Measurements from ENCODE around the gene IGFBP4.

Gene IGFBP4

DNA sequence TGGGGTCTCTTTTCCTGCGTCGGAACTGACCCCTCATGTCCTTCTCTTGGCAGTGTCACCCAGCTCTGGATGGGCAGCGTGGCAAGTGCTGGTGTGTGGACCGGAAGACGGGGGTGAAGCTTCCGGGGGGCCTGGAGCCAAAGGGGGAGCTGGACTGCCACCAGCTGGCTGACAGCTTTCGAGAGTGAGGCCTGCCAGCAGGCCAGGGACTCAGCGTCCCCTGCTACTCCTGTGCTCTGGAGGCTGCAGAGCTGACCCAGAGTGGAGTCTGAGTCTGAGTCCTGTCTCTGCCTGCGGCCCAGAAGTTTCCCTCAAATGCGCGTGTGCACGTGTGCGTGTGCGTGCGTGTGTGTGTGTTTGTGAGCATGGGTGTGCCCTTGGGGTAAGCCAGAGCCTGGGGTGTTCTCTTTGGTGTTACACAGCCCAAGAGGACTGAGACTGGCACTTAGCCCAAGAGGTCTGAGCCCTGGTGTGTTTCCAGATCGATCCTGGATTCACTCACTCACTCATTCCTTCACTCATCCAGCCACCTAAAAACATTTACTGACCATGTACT is 13.2 kb downstream of the IGFBP4 start:
- DNase-seq (ENCODE audit: low read depth): no peak

GRCh38 chr17:40457369-40457768 is 14.1 kb downstream of the IGFBP4 start:
- DNase-seq (ENCODE audit: low read depth): no peak

DNA sequence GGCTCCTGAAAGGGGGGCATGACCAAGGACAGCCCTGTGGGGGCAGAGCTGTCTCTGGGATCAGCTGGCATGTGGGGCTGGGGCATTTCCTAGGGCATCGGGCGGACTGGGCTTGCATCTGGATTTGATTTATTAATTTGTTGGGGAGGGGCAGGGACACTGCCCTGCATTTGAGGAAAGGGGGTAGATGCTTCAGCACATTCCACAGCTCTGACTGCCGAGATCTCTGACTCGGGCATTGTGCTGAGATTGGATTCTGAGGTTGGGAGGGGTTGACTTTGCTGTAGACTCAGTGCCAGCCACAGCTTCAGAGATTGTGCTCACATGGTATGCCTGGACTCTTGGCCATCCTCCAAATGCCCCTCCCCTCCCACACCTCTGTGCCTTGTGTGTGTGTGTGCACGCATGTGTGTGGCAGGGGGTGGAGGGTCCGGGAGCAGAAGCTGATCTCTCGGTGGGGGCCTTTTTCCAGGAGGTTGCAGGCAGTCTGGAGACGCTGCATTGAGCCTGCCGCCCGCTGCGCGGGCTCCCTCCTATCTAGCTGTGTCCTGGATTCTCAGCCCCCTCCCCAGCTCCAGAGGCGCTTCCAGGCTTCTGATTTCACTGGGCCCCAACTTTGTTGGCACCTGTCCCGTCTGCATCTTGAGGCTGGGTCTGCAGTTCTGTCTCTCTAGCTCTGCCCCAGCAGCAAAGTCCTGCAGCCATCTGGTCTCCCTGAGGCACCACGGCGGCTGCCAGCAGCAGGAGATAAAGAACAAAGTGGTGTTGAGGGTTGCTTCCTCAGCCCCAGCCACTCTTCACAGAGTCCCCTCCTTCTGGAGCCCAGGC is 14.9 kb downstream of the IGFBP4 start:
- DNase-seq (ENCODE audit: low read depth): no peak

DNA sequence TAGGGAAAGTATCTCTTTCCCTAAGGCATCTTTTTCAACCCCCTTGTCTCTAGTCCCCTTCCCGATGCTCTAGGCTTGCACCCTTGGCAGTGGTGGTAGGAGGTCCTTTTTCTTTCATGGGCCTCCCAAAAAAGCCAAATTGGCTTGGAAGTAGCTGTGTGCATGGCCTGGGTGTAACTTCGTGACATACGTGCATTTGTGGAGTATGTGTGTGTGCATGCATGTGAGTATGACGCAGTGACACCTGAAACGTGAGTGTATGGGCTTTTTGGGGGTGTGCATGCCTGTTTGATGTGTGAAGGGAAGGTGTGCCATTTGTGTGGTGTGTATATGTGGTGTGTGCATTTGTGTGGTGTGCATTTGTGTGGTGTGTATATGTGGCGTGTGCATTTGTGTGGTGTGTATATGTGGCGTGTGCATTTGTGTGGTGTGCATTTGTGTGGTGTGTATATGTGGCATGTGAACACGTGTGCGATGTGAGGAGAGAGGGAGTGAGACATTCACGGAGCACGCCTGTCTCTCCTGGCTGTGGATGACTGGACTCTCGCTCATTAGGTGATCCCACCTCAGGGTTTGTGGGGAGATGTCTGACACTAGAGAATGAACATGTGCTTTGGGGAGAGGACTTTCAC is 15.7 kb downstream of the IGFBP4 start:
- no peak for DNase-seq (ENCODE audit: low read depth)

- DNase-seq (ENCODE audit: low read depth): no peak
Observed at GRCh38 chr17:40459636-40460603, 16.7 kb downstream of the IGFBP4 start.

- no peak for DNase-seq (ENCODE audit: low read depth)
Observed at GRCh38 chr17:40460604-40460967, 17.3 kb downstream of the IGFBP4 start.

GRCh38 chr17:40460968-40461731 is 17.9 kb downstream of the IGFBP4 start:
- DNase-seq (ENCODE audit: low read depth): no peak

DNA sequence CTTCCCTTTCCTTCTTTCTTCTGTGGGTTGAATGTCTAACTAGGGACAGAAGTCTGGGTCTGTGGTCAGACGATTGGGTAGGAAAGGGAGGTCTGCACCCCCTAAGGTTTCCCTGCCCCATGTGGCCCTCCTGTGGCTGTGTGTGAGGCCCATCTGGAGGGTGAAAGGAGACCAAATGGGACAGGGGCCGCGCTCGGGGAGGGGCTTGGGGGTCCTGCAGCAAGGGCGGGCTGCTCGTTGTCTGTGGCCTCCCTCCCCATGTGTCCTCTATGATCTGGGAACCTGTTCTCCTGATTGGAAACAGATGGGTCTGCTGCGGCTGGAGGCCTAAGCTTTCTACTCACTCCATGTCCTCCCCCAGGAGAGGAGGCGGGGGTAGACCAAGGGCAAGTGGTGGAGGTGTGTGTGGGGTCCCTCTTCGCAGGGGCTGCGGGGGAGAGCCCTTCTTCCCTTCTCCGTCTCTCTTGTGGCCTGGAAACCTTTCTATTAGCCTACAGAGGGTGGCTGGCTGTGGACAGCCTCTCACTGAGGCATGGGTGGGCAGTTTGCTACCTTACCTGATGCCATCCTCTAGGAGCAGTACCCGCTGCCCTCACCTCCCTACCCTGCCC is 18.6 kb downstream of the IGFBP4 start:
- DNase-seq (ENCODE audit: low read depth): no peak

DNA sequence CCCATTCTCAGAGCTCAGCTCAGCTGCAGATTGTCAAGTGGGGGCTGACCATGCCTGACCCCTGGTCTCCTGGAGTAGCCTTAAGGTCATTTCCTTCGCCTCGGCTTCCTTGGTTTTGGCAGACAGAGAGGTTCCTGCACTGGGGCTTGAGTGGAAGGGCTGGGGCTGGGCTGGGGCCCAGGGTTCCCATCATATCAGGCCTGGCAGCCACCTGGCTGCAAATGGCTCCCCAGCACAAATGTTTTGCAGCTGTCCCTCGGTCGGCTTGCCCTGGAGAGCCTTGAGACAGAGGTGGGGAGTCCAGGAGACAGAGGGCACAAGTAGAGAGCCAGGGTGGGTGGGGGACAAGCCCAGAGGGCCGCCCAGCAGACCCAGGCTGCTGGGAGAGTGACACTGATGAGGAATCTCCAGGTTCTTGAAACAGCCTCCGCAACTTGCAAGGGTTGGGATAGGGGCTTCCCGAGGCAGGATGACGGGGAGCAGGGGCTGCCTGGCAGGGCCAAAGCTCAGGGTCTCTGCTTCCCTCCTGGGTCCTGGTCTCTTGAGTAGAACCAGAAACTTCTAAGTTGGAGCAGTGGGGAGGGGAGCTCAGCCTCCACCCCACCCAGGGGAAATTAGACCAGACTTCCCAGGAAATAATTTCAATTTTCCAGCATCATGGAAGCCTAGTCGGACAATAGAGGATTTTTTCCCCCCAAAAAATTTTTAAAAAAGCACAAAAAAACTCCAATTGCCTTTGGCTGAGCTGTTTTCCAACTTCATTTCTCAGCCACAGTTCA is 19.3 kb downstream of the IGFBP4 start:
- no peak for DNase-seq (ENCODE audit: low read depth)

DNA sequence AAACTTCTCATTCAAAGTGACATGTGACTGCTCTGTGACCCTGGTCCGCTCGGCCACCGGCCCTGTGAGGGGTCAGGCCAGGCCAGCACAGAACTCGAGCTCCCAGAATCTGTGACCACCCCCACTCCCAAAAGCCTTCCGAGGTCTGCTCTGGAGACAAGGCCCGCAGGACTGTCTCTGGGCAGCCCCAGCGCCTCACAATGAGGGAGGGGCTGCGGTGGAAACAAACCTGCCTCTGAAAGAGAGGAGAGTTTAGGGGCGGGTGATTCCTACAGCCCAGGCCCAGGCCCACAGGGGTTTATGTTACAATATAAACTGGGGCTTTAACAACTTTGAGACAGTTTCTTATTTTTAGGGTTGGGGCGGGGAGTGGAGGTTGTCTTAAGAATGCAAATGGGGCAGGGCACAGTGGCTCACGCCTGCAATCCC is 19.9 kb downstream of the IGFBP4 start:
- DNase-seq (ENCODE audit: low read depth): no peak

GRCh38 chr17:40464392-40464855 is 21.2 kb downstream of the IGFBP4 start:
- DNase-seq (ENCODE audit: low read depth): no peak

DNA sequence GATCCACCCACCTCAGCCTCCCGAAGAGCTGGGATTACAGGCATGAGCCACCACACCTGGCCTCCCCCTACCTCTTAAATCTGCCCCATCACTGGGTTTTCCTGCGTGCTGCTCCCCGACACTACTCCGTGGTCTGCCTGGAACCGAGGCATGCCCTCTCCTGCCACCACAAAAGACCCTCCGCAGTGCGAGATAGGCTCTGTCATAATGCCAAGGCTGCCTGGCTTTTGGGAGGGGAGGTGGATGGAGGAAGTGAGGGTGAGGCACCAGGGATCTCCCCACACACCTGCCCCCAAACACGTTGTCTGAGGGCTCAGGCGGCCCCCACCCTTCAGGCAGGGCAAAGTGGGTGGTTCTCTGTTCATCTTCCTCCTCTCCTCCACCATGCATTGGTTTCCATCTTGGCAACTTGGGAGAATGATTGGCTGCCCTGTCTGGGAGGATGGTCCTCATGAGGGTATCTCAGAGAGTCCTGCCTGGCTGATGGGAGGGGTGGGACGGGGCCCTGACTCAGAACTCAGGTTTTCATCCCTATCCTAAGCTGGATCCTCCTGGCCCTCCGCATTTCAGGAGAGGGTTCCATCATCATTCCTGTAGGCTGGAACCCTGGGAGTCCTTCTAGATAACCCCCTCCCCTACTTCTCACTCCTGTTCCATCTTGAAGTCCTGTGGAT is 23.2 kb downstream of the IGFBP4 start:
- no peak for DNase-seq (ENCODE audit: low read depth)

DNA sequence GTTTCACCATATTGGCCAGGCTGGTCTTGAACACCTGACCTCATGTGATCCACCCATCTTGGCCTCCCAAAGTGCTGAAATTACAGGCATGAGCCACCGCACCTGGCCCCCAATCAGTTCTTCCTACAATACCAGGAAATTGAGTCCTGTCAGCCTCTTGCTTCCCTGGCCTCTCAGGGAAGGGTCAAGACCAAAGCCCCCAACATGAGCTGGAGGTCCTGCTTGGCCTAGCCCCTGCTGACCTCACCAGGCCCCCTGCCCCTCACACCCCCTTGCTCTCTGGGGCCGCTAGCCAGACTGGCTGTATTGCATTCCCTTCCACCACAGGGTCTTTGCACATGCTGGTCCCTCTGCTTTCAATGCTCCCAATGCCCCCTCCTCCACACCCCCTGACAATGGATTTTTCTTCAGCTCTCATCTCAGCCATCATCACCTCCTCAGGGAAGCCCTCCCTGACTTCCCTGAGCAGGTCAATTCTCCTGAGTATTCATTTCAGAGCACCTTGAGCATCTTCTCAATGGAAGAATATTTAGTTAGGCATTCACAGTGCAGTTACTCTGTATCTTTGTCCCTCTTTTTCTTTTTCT is 24.1 kb downstream of the IGFBP4 start:
- DNase-seq (ENCODE audit: low read depth): no peak

- no peak for DNase-seq (ENCODE audit: low read depth)
Observed at GRCh38 chr17:40468560-40468959, 25.3 kb downstream of the IGFBP4 start.

GRCh38 chr17:40469805-40470675 is 26.8 kb downstream of the IGFBP4 start:
- no peak for DNase-seq (ENCODE audit: low read depth)

- no peak for DNase-seq (ENCODE audit: low read depth)
Observed at GRCh38 chr17:40470932-40471828, 27.9 kb downstream of the IGFBP4 start.
